Jurkat, Clone E6-1 (cell line): ENCODE measurements around the gene ARHGAP40.

Experiments used
- DNase-seq: peaks from one replicate; pipeline ENCODE4 v3.0.0-alpha.2; 2011; ENCODE audit warnings: low read depth, low spot score
- H3K4me3 ChIP-seq: 2 replicates; pipeline ENCODE4 v1.5.1; 2011; ENCODE audit warnings: mild to moderate bottlenecking, low read length, control low read depth, moderate library complexity

ARHGAP40 gene

GRCh38 chr20:38671186-38671585 lies 69.6 kb downstream of the ARHGAP40 start:
- no peak for DNase-seq
- no peak overlapping the region for H3K4me3 ChIP-seq

GRCh38 chr20:38671701-38672292 lies 70.2 kb downstream of the ARHGAP40 start:
- H3K4me3 ChIP-seq, result no peak overlapping the region
- no peak for DNase-seq

GRCh38 chr20:38672504-38672903 lies 70.9 kb downstream of the ARHGAP40 start:
- DNase-seq, result no peak

GRCh38 chr20:38673261-38673660 lies 71.7 kb downstream of the ARHGAP40 start:
- peak overlapping the region; percentile 73 for H3K4me3 ChIP-seq
- no peak for DNase-seq

More at GRCh38 chr20:38672504-38672903, 70.9 kb downstream of the ARHGAP40 start:
- H3K4me3 ChIP-seq, result no peak overlapping the region

- DNase-seq, result no peak
- H3K4me3 ChIP-seq, result peak overlapping the region; percentile 73
Observed at GRCh38 chr20:38673725-38674091, 72.1 kb downstream of the ARHGAP40 start.

GRCh38 chr20:38674092-38674764 lies 72.6 kb downstream of the ARHGAP40 start:
- peak; percentile 66 for DNase-seq
- peak overlapping the region; percentile 73 for H3K4me3 ChIP-seq

- no peak overlapping the region for H3K4me3 ChIP-seq
- no peak for DNase-seq
Observed at GRCh38 chr20:38674765-38675133, 73.1 kb downstream of the ARHGAP40 start.

- DNase-seq, result no peak
- H3K4me3 ChIP-seq, result no peak overlapping the region
Observed at GRCh38 chr20:38676576-38676975, 75.0 kb downstream of the ARHGAP40 start.

GRCh38 chr20:38680500-38681306 lies 79.1 kb downstream of the ARHGAP40 start:
- no peak overlapping the region for H3K4me3 ChIP-seq
- DNase-seq, result peak; percentile 41

- DNase-seq, result no peak
Observed at GRCh38 chr20:38685271-38685670, 83.7 kb downstream of the ARHGAP40 start.

GRCh38 chr20:38685853-38686473 lies 84.4 kb downstream of the ARHGAP40 start:
- no peak overlapping the region for H3K4me3 ChIP-seq
- peak; percentile 37 for DNase-seq

More at GRCh38 chr20:38685271-38685670, 83.7 kb downstream of the ARHGAP40 start:
- H3K4me3 ChIP-seq, result no peak overlapping the region

- DNase-seq, result peak; percentile 68
Observed at GRCh38 chr20:38692436-38693411, 91.1 kb downstream of the ARHGAP40 start.

GRCh38 chr20:38697306-38697705 lies 95.7 kb downstream of the ARHGAP40 start:
- DNase-seq, result no peak
- no peak overlapping the region for H3K4me3 ChIP-seq

More at GRCh38 chr20:38692436-38693411, 91.1 kb downstream of the ARHGAP40 start:
- no peak overlapping the region for H3K4me3 ChIP-seq

GRCh38 chr20:38698541-38698940 lies 96.9 kb downstream of the ARHGAP40 start:
- DNase-seq, result no peak

GRCh38 chr20:38700141-38700540 lies 98.5 kb downstream of the ARHGAP40 start:
- no peak overlapping the region for H3K4me3 ChIP-seq
- no peak for DNase-seq

More at GRCh38 chr20:38698541-38698940, 96.9 kb downstream of the ARHGAP40 start:
- H3K4me3 ChIP-seq, result no peak overlapping the region
